Esophagus squamous epithelium (tissue), 4 donors: ENCODE data around the gene FAM222B.

Experiments
- POLR2A ChIP-seq, 4 donors: fragments of 450-650 bp; IDR thresholded peaks; one replicate each; pipeline ENCODE4 v1.6.1; 2017; ENCODE audit warnings: antibody characterized with exemption in 4 of 4, mild to moderate bottlenecking in 4 of 4, moderate library complexity in 3 of 4
- TF ChIP-seq, protein P1 (sequence below), 6 experiments: fragments of 450-650 bp in 4 of 6; fragments of 200-600 bp in 2 of 6; sonication (generic) in 2 of 6; IDR thresholded peaks; one replicate each; pipeline ENCODE4 v1.5.1; 2016 to 2019; ENCODE audit warnings: antibody characterized with exemption in 6 of 6, mild to moderate bottlenecking in 4 of 6, moderate library complexity in 4 of 6

DNA sequence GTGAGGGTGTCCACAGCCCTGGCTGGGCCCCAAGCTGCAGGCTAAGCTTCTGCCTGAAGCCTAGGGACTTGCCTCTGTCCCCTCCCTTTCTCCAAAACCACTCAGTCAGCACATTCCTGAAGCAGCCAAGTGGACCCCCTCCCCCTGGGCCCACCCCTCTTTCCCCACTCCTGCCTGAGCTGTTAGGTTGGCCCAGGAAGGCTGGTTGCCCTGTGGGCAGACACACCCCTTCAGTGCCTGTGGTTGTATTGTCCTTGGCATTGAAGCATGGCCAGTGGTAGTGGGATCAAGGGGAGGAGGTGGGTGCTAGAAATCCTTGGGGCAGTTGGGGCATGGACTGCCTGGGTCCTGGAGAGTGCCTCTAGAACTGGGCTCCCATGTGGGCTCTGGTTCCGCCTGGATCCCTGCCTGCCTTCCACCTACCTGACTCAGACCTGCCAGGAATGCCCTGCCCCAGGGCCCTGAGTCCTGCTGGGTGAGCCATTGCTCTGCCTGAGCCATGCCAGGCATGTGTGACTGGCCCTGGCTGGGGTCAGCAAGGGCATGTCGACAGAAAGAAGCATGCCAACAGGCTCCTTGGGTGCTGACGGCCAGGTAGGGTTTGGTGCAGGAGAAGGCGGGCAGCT lies 96.7 kb downstream of the FAM222B start:
- no peak for TF ChIP-seq POLR2A (IDR thresholded peaks at IDR 0.05)
- TF ChIP-seq, protein P1, sequence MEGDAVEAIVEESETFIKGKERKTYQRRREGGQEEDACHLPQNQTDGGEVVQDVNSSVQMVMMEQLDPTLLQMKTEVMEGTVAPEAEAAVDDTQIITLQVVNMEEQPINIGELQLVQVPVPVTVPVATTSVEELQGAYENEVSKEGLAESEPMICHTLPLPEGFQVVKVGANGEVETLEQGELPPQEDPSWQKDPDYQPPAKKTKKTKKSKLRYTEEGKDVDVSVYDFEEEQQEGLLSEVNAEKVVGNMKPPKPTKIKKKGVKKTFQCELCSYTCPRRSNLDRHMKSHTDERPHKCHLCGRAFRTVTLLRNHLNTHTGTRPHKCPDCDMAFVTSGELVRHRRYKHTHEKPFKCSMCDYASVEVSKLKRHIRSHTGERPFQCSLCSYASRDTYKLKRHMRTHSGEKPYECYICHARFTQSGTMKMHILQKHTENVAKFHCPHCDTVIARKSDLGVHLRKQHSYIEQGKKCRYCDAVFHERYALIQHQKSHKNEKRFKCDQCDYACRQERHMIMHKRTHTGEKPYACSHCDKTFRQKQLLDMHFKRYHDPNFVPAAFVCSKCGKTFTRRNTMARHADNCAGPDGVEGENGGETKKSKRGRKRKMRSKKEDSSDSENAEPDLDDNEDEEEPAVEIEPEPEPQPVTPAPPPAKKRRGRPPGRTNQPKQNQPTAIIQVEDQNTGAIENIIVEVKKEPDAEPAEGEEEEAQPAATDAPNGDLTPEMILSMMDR (IDR thresholded peaks at IDR 0.05) = no peak
